Stimulated activated naive CD8-positive, alpha-beta T cell treated with anti-CD3 and anti-CD28 coated beads, Interleukin-15, Interleukin-2, amounts not matched to agents 100 U/mL and 50 U/mL, for 24 hours (primary cell): ENCODE results near the gene SYNGR2.
"Not testable (repeated sequence)": the region's sequence is repeated elsewhere in the genome, so short reads cannot be mapped to it uniquely, and the experiment has no call there.

Experiments
- ATAC-seq: fragments of 150-1000 bp; cut with Tn5 transposase; one replicate; pipeline ENCODE4 v1.10.0; 2021
- DNase-seq: peaks from one replicate; pipeline ENCODE4 v3.0.0; 2021

Gene SYNGR2

DNA sequence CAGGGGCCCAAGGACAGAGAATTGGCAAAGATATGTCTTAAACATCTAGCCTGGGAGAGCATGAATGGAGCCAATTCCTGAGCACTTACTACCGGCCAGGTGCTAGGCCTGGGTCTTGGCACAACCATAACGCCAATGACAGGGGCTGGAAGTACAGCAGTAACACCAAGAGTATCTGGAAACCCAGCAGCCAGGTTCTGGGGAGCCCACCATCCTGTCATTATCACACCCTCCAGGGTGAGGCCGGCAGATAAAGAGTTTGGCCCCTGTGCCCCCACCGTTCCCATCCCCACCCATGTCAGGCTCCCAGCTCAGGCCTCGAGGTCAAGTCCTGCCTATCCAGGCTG is 38.3 kb upstream of the SYNGR2 start:
- ATAC-seq (no peak), DNase-seq (no peak)

- DNase-seq (peak; percentile 78), ATAC-seq (peak; percentile 42)
These were observed 37.8 kb upstream of the SYNGR2 start, which contains the start of gene TMC8 for GRCh38 chr17:78130437-78131101. TSS of gene TMC8 (plus strand) at chr17:78130771. CDS start at chr17:78131589, 818 bp downstream.

GRCh38 chr17:78131172-78132083 is 37.0 kb upstream of the SYNGR2 start:
- ATAC-seq (peak; percentile 4), DNase-seq (peak; percentile 70)

GRCh38 chr17:78132084-78132676 is 36.2 kb upstream of the SYNGR2 start:
- DNase-seq (peak; percentile 83), ATAC-seq (peak; percentile 15)

- DNase-seq (no peak), ATAC-seq (no peak)
These were observed 35.6 kb upstream of the SYNGR2 start for GRCh38 chr17:78132767-78133178.

GRCh38 chr17:78133179-78133951 is 35.0 kb upstream of the SYNGR2 start:
- DNase-seq, result no peak

DNA sequence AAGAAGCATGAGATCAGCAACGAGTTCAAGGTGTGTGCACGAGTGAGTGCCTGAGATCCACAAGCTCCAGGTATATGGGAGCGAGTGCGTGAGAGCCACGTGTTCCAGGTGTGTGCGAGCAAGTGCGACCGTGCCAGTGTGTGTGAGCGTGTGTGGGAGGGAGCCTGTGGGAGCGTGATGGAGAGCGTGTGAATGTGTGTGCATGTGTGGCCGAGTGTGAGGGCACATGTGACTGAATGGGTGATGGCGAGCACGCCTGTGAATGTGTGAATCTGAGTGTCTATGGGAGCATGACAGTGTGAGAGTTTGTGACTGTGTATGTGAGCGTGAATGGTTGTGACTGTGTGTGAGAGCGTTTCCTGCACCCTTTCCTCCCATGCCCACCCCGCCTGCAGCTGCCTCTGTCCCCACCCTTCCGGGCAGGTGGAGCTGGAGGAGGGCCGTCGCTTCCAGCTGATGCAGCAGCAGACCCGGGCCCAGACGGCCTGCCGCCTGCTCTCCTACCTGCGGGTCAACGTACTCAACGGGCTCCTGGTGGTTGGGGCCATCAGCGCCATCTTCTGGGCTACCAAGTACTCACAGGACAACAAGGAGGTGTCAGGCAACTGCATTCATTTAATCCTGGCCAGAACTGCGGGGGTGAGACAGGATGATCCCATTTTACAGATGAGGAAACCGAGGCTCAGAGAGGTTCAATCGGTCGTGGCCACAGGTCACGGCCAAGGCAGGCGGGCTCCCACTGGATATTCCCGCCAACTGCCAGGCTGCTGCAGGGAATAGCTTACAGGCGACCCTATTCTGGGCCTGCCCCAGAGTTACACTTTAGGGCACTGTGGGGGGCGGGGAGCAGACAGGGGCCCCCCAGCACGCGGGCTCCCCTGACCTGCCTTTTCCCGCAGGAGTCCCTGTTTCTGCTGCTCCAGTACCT is 34.1 kb upstream of the SYNGR2 start:
- DNase-seq, result peak; percentile 76

More at GRCh38 chr17:78133179-78133951, 35.0 kb upstream of the SYNGR2 start:
- ATAC-seq, result no peak

GRCh38 chr17:78134899-78135385 is 33.4 kb upstream of the SYNGR2 start:
- DNase-seq, result no peak
- no peak for ATAC-seq

More for the DNA sequence above, 34.1 kb upstream of the SYNGR2 start:
- peak; percentile 4 for ATAC-seq

DNA sequence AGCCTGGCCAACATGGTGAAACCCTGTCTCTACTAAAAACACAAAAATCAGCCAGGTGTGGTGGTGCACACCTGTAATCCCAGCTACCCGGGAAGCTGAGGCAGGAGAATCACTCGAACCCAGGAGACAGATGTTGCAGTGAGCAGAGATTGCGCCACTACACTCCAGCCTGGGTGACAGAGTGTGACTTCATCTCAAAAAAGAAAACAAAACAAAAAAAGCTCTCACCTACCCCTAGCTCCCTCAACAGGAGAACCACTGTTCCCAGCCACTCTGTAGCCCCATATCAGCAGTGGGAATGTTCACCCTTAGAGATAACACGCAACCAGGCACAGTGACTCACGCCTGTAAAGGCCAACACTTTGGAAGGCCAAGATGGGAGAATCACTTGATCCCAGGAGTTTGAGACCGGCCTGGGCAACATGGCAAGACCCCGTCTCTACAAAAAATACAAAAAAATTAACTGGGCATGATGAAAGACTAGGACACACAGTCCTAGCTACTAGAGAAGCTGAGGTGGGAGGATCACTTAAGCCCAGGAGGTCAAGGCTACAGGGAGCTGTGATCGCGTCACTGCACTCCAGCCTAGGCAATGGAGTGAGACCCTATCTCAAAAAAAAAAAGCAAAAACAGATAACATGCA is 32.4 kb upstream of the SYNGR2 start:
- ATAC-seq (no peak), DNase-seq (no peak)

DNA sequence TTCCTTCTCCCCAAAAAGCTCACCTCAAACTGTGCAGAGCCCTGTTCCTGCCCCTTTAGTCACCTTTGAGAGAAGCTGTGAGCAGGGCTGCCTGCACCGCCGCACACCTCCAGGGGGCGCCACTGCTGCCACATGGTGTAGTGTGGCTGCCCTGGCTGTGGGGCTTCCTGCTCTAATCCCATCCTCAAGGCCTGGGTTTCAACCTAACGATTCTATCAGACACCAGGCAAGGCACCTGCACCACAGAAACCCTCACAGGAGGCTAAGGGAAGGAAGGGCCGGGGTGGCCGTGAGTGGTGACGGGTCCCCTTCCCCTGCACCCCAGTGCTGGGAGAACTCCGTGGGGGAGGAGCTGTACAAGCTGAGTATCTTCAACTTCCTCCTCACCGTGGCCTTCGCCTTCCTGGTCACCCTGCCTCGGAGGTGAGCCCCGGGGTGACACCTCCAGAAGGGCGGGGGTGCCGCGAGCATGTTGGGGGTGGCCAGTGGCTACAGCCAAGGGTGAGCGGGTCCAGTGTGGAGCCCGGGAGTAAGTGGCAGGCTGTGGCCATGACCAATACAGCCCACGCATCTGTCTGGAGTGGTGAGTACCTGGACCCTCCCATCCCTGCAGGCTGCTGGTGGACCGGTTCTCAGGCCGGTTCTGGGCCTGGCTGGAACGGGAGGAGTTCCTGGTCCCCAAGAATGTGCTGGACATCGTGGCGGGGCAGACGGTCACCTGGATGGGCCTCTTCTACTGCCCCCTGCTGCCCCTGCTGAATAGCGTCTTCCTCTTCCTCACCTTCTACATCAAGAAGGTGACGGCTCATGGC is 30.8 kb upstream of the SYNGR2 start:
- DNase-seq (peak; percentile 72), ATAC-seq (no peak)

- DNase-seq, result no peak
- no peak for ATAC-seq
These were observed 29.9 kb upstream of the SYNGR2 start for GRCh38 chr17:78138204-78139060.

GRCh38 chr17:78139861-78140168 is 28.6 kb upstream of the SYNGR2 start:
- not testable (repeated sequence) for DNase-seq, ATAC-seq

GRCh38 chr17:78140169-78141051 is 28.0 kb upstream of the SYNGR2 start:
- ATAC-seq, result peak; percentile 89
- peak; percentile 97 for DNase-seq

DNA sequence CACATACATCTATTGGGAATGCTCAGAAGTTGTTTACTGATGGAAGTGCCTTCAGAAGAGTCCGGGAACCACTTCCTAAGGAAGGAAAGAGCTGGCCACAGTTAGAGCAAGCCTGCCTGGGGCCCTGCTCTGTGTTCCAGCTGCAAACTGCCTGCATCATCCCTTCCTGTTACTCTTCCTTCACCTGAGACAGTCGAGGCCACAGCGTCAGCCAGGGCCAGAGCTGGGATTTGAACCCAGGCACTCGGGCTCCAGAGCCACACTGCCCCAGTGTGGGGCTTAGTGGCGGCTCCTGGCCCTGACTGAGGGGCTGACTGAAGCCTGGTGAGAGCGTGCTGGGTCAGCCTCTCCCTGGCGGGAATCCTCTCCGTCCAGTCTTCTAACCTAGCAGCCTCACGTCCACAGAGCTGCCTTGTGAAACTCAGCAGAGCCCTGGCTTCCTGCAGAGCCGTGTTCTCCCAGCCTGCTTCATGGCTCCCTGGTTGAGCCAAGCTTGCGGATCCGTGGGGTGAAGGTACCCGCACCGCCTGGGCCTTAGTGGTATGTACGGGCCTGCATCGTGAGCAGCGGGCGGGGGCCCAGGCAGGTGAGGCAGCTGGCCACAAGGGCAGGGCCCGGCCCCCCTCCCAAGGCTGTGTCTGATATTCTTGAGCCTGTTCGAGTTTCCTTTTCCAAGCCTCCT is 26.8 kb upstream of the SYNGR2 start:
- no peak for ATAC-seq
- no peak for DNase-seq

GRCh38 chr17:78142119-78142861 is 26.1 kb upstream of the SYNGR2 start:
- ATAC-seq, result no peak
- no peak for DNase-seq
